ENCODE results near the gene JAKMIP1.
"Not testable (repeated sequence)": the region's sequence is repeated elsewhere in the genome, so short reads cannot be mapped to it uniquely, and the experiment has no call there.

Gene JAKMIP1

DNA sequence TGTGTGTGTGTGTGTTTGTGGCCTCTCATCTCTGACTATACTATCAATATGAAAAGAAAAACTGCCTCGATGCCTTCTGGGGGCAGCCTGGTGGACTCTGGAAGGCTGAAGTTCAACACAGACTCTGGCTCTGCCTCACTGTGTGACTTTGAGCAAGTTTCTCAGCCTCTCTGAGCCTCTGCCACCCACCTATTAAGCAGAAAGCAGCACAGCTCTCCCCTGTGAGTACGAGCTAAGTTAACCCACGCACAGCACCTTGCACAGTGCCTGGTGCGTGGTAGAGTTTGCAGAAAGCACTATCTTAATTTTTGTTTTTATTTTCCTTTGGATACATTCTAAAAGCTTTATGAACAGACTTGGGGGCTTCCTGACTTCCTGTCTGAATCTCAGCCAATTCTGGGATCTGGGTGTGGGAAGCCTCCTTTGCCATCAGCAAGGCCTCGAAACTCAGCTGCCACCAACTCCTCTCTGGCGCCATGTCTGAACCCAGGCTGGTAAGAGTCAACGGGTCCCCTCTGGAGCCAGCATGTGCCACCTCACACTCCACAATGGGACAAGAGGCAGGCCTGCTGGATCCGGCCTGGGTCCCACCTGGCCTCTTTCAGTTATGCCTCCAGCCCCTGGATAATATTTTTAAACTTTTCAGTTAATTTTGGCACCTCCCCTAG lies 57.3 kb downstream of the JAKMIP1 start:
- Histone ChIP-seq H3K36me3 (no peaks in the 10 kb centered on the region), H3K27me3 (ENCODE audit: insufficient read depth, low read depth, severe bottlenecking) (no peaks in the 10 kb centered on the region), H3K4me3 (ENCODE audit: low read depth, low read length) (no peak overlapping the region), H3K27ac (no peak overlapping the region), H3K9me3 (ENCODE audit: severe bottlenecking) (peaks cover 8% of the 10 kb centered on the region)
- no peak for DNase-seq
- TF ChIP-seq, protein P1, sequence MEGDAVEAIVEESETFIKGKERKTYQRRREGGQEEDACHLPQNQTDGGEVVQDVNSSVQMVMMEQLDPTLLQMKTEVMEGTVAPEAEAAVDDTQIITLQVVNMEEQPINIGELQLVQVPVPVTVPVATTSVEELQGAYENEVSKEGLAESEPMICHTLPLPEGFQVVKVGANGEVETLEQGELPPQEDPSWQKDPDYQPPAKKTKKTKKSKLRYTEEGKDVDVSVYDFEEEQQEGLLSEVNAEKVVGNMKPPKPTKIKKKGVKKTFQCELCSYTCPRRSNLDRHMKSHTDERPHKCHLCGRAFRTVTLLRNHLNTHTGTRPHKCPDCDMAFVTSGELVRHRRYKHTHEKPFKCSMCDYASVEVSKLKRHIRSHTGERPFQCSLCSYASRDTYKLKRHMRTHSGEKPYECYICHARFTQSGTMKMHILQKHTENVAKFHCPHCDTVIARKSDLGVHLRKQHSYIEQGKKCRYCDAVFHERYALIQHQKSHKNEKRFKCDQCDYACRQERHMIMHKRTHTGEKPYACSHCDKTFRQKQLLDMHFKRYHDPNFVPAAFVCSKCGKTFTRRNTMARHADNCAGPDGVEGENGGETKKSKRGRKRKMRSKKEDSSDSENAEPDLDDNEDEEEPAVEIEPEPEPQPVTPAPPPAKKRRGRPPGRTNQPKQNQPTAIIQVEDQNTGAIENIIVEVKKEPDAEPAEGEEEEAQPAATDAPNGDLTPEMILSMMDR (IDR thresholded peaks at IDR 0.05; ENCODE audit: low read depth, low read length), result no peak

DNA sequence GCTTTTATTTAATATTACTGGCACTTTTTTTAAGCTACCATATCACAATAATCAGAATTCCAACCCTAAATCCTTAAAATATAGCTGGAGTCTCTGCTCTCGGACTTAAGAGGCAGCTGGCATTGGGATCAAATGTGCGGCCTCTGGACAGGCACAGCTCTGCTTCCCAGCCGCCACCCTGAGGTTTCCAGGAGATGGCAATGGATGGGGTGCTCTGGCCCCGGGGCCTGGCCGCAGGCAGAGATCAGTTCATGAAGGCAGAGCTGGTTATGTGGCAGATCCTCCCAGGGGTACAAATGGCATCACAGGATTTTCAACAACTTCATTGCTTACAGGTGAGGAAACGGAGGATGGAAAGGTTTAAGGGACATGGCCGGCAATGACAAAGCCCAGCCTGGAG lies 57.8 kb downstream of the JAKMIP1 start:
- DNase-seq, result no peak
- TF ChIP-seq, protein P1 (IDR thresholded peaks at IDR 0.05; ENCODE audit: low read depth, low read length), result no peak
- H3K9me3 ChIP-seq (ENCODE audit: severe bottlenecking), result peaks cover 8% of the 10 kb centered on the region

DNA sequence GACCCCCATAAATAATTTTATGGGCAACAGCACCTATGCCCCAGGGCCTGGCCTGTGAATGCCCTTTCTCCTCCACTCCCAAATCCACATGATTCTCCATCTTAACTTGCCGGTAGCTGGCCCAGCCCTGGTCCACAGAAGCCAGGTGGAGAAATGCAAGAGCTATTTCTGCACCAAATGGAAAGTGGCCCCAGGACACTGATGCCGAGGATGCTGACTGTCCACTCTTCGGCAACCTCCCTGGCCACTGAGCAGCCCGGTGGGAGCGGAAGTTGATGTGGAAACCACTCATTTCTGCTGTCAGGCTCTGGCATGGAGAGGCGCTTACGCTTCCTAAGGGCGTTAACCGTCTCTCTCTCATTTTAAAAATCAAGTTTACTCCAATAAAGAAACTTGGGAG lies 58.8 kb downstream of the JAKMIP1 start:
- H3K27ac ChIP-seq, result no peak overlapping the region

More for the DNA sequence above, 57.8 kb downstream of the JAKMIP1 start:
- no peaks in the 10 kb centered on the region for H3K36me3 ChIP-seq
- no peaks in the 10 kb centered on the region for H3K27me3 ChIP-seq (ENCODE audit: insufficient read depth, low read depth, severe bottlenecking)
- no peak overlapping the region for H3K27ac ChIP-seq
- H3K4me3 ChIP-seq (ENCODE audit: low read depth, low read length), result no peak overlapping the region

DNA sequence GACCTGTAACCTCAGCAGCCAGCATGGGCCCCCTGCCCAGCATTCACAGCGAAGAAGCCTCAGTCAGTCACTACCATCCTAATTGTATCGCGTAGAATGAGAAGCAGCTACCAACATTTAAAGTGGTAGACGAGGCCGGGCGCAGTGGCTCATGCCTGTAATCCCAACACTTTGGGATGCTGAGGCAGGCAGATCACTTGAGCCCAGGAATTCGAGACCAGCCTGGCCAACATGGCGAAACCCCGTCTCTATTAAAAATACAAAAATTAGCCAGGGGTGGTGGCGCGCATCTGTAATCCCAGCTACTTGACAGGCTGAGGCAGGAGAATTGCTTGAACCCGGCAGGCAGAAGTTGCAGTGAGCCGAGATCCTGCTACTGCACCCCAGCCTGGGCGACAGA lies 59.3 kb downstream of the JAKMIP1 start:
- H3K9me3 ChIP-seq (ENCODE audit: severe bottlenecking); H3K4me3 ChIP-seq (ENCODE audit: low read depth, low read length); H3K36me3 ChIP-seq; H3K27me3 ChIP-seq (ENCODE audit: insufficient read depth, low read depth, severe bottlenecking); H3K27ac ChIP-seq; DNase-seq: not testable (repeated sequence)

More for the DNA sequence above, 58.8 kb downstream of the JAKMIP1 start:
- H3K27me3 ChIP-seq (ENCODE audit: insufficient read depth, low read depth, severe bottlenecking), result no peaks in the 10 kb centered on the region
- no peak for DNase-seq
- H3K4me3 ChIP-seq (ENCODE audit: low read depth, low read length), result no peak overlapping the region
- TF ChIP-seq, protein P1 (IDR thresholded peaks at IDR 0.05; ENCODE audit: low read depth, low read length), result no peak
- no peaks in the 10 kb centered on the region for H3K36me3 ChIP-seq
- H3K9me3 ChIP-seq (ENCODE audit: severe bottlenecking), result peaks cover 8% of the 10 kb centered on the region

DNA sequence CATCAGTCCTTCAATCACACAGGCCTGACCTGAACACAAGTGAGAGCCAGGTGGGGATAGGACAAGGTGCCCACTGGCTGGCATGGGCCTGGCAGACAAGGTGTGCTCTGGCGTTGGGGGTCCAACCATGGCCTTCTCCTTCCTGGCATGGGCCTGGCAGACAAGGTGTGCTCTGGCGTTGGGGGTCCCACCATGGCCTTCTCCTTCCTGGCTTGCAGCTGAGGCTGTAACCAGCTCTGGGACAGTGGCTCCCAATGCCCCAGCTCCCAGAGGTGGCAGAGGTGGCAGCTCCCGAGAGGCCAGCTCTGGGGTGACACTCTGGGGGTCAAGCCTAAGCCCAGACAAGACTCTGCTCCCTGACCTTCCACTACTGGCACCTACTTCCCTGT lies 62.6 kb downstream of the JAKMIP1 start:
- H3K27ac ChIP-seq, result no peak overlapping the region
- DNase-seq, result no peak
- H3K9me3 ChIP-seq (ENCODE audit: severe bottlenecking), result no peaks in the 10 kb centered on the region
- no peak overlapping the region for H3K4me3 ChIP-seq (ENCODE audit: low read depth, low read length)
- TF ChIP-seq, protein P1 (IDR thresholded peaks at IDR 0.05; ENCODE audit: low read depth, low read length), result no peak
- H3K36me3 ChIP-seq, result no peaks in the 10 kb centered on the region
- no peaks in the 10 kb centered on the region for H3K27me3 ChIP-seq (ENCODE audit: insufficient read depth, low read depth, severe bottlenecking)

DNA sequence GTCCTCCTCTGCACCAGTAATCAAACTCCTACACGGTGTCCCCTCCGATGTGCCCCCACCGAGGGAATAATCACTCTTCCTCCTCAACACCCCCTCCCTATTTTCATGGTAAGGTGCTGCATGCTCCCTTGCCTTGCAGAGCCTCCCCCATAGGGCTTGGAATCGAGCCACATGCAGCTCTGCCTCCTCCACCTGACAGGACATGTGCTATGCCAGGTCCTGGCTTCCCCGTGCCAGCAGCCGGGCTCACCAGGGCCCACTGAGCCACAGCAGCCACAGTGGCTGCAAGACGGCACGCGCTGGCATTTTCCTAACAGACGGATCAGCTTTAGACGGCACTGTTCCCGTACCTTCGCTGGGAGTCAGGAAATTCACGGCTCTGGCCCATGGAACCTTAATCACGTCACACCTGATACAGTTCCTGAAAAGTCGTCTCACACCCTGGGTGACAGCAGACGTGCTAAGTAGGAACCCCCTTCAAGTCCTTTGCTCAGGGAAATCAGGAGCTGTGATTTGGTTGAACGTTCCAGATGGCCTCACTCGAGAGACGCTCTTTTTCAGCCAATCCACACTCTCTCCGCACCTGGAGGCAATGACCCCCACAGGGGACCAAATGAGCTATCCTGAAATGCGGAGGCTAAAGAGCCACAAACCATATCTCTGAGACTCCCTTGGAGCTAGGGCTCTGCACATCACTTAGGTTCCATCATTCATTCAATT lies 63.2 kb downstream of the JAKMIP1 start:
- no peak for DNase-seq
- TF ChIP-seq, protein P1 (IDR thresholded peaks at IDR 0.05; ENCODE audit: low read depth, low read length), result no peak
- no peak overlapping the region for H3K4me3 ChIP-seq (ENCODE audit: low read depth, low read length)
- H3K9me3 ChIP-seq (ENCODE audit: severe bottlenecking), result no peaks in the 10 kb centered on the region
- H3K27me3 ChIP-seq (ENCODE audit: insufficient read depth, low read depth, severe bottlenecking), result no peaks in the 10 kb centered on the region
- no peaks in the 10 kb centered on the region for H3K36me3 ChIP-seq
- no peak overlapping the region for H3K27ac ChIP-seq
